HT1080 (cell line): Measurements from ENCODE around the gene TCERG1L. TPM values are rescaled to one million over a fixed set of nuclear protein-coding genes. Genes with fewer than 3 reads are reported as not detected.

Source experiments
- DNase-seq: peaks from one replicate; pipeline ENCODE4 v3.0.0-alpha.2; 2015; ENCODE audit warnings: low read depth
- total RNA-seq: library from RNA; depleted of rRNA; stranded (reverse); fragments of >200 nt; shearing (Covaris generic); gene quantifications from 2 replicates; pipeline ENCODE4 v1.2.3, GENCODE V29; 2014

The TCERG1L gene
- total RNA-seq, 1 experiment from 2014 or later, result not detected

DNA sequence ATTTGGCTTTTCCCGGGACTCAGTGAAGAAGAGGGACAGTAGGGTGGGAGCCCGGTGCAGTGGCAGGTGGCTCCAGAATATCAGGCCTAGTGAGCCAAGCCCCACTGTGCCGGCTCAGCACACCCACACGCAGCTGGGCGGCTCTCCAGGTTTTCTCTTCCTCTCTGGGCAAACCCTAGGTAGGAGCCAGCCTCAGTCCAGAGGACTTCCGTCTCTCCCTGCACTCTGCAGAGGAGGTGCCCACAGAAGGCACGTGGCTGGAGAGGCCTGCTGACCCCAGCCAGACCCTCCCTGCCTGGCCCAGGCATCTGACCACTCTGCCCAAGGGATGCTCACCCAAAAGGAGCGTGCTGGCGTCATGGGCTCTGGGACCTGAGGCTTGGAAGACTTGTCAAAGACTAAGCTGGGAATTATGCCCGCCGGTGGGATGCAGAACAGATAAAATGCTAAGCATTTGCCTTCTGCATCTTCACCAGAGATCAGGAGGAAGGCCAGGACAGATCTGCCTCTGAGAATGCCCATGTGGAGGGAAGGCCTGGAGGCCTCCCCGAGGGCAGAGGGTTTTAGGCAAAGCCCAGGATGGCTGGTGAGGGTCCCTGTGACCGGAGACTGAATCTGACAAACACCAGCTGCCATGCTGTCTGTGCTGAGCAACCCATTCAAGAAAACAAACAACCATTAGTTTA lies 40.2 kb downstream of the TCERG1L start:
- no peak for DNase-seq

DNA sequence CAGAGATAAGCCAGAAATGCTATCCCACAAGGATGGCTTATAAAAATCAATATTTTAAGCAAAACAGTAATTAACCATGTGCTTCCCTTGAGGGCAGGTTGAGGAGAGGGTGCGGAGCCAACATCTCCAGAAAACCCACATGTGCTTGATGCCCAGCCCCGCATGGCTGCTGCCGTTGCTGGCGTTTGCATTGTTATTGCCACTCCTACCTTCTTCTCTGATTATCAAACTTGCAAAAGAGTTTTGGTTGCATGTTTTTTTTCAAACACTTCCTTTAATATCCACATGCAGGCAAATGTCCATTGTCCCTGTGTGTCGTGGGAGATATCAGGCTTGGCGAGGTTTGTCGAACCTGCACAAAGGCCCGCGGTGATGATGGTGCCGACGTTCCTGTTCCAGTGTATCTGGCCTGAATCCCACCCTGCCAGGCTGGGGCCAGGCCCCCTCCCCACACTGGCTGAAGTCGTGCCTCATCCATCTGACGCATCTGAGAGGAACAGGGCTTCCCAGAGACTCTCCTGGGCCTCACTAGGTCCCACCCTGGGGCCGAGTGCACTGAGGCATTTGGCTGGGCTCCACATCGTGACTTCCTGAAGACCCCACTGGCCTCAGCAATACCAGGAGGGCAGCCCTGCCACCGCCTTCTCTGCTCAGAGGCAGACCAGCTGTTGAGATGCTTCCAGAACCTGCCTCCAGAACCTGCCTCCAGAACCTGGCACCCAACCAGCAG lies 40.9 kb downstream of the TCERG1L start:
- no peak for DNase-seq

DNA sequence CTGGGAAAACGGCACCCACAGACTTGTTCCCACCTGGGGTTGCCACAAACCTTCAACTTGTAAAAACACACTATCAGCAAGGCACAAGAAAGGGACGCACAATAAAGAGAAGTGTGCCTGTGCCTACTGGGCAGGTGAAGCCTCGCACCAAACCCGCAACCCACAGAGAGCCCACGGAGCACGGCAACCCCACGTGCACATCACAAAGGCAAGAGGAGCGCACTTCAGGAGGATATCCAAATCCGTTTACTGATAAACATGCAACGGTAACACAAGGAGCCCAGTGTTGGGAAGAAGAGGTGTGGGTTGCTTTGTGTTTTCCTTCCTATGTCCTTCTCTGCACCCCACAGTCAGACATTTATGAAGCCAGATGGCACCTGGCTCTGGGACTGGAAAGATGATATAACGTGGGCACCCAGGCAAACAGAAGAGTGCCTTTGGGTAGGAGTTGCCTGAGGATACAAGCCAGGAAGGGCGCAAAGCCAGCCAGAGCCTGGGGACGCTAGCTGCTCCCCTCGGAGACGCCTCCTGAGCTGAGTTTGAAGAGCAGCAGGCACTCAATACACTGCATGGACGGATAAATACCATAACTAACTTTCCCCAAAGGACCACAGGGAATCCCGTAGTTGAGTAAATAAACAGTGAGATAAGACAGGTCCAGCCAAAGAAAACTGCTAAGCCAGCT lies 41.6 kb downstream of the TCERG1L start:
- no peak for DNase-seq

DNA sequence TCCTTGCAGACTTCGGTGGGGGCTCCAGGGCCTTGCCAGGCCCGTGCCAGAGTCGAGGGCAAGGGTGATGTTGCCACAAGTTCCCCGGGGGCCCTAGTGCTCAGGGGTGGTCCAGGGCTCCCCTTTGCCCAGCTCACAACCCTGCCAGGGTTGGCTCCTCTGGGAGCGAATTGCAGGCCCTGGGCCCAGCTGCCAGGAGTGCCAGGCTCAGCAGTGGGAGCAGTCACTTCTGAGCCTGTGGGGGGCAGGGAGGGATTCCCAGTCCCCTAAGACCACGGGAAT lies 43.8 kb downstream of the TCERG1L start:
- DNase-seq, result no peak

DNA sequence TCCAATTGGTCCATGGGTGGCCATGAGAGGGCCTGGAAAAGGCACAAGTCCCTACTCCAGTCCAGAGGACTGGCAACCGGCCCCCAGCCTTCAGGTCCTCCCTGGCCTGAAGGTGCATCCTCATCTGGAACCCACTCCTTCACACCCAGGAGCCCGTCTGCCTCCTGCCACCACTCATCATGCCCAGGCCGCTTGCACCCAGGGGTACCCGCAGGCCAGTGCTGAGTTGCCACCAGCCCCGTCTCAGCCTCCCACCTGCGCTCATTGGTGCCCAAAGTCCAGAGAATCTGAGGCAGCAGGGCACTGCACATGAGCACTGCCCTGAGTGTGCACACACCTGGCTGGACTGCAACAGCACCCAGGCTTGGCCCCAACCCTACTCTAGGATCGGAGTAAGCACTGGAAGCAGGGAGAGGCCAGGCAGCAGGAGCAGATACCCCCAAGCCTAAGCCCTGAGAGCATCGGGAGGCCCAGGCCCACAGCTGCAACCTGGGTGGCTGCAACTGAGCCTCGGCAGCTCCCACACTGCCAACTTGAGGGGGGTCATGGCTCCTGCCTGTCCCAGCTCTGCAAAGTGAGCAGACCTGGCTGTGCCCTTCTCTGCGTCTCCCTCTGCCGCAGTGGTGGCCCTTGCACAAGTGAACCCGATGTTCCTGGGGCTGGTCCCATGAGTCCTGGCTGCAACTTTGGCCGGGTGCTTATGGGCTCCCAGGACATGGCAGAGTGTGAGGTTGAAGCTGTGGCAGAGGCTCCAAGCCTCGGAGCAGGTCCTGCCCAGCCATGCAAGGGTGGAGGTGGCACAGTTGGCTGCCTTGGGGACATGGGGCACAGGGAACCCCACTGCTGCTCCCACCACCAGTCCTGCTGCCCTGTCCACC lies 44.3 kb downstream of the TCERG1L start:
- no peak for DNase-seq

DNA sequence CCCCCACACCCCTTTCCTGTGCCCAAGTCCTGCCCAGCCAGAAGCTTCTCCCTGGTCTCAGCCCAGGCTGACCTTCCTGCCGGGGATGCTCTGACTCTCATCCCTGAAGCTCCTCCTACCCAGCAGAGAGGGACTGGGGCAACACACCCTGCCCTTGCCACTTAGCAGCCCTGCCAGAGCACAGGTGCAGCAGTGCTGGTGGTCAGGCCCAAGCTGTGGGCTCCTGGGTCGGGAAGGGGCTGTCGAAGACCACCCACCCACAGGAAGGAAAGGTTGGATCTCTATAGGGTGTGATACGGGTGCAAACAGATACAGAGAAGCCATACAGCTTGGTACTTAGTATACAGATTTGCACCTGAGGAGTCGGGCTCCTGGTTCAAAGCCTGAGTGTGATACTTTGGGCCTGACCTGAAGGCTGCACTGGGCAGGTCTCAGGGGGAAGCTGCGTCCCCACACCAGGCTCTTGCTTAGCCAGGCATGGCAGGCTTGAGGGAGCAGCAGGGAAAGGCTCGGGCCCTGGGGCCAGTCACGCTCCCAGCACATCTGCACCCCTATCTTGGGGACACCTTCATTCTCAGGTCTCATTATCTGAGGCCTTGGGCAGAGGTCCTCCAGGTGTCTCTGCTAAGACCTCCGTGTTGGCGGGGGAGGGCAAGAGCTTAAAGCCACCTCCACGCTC lies 47.3 kb downstream of the TCERG1L start:
- no peak for DNase-seq

DNA sequence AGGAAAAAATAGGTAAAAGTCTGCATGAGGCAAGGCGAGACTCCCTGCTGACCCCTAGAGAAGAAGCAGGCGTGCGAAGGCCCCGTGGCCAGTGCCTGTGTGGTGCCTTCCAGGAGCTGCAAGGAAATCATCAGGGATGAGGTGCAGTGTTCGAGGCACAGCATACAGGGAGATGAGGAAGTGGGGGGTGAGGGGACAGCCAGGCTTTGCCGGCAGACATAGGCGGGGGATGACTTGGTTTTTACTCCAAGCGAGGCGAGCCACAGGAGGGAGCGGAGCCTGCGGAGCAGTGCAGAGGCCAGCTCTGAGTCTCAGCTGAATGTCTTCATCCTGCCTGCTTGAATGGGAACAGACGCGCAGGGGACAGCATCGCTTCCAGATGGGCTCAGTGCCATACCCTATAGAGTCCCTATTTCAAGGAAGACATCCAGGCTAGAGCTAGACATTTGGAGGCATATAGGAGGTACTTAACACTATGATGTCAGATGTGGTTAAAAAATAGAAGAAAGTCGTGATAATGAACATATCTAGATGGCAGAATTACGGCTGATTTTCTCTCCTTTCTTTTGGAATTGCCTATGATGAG lies 49.5 kb downstream of the TCERG1L start:
- DNase-seq, result no peak

DNA sequence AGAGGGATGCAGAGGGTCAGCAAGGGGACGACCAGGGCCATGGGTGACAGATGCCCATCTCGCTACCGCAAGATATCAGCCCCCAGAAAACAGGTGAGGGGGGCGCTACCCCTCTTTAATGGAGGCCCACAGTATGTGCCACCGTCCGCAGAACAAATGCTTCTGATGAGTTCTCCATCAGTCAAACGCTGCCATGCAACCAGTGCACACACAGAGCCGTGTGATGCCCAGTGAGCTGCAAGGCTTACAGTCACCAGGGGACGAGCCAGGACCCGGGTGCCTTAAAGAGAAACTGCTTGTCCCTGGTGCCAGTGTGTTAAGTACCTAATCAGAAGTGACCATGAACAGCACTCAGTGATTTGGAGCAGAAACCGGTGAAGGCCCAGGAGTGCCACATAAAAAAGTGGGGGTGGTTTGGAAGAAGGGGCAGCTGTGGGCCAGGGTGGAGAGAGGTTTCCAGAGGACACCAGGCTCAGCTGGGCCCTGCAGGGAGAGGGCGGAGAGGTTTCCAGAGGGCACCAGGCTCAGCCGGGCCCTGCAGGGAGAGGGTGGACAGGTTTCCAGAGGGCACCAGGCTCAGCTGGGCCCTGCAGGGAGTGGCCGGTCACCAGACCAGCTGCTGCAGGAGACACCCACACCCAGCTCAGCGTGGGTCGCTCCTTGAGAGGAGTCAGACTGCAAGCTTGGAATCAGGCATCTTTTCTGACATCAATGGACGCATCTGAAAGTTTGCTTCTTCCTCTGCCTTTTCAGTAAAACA lies 50.9 kb downstream of the TCERG1L start:
- DNase-seq, result no peak

DNA sequence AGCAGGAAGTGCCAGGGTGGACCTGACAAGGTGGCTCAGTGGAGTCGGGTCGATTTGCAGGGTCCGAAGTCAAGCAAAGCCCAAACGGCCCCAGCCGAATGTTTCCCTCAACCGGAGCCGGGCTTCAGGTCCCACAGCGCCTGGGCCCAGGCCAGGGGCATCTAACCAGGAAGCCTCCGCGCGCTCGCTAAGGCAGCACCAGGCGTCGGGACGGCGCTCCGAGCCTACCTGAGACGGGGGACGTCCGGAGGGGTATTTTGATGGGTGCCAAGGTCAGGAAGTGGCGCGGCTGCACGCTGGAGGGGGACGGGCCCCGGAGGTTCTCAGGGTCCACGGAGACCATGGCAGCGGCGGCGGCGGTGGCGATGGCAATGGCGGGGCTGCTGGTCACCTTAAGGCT lies 51.5 kb downstream of the TCERG1L start:
- DNase-seq, result no peak

DNA sequence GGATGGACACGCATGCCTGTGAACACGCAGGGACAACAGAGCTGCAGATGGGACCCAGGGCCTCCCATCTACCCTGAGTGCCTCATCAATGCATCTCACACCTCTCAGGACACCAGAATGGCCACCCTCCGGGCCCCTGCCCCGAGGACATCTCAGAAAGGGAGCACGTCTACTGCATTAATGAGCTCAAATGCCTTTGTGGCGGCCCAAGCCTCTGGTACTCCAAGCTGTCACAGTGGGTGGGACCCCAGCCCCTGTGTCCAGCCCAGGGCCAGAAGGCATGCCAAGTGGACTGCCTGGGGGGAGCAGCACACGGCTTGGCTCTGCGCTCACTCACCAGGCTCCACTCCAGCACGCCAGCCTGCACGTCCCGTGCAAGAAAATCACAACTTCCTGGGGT lies 52.0 kb downstream of the TCERG1L start:
- DNase-seq, result no peak

DNA sequence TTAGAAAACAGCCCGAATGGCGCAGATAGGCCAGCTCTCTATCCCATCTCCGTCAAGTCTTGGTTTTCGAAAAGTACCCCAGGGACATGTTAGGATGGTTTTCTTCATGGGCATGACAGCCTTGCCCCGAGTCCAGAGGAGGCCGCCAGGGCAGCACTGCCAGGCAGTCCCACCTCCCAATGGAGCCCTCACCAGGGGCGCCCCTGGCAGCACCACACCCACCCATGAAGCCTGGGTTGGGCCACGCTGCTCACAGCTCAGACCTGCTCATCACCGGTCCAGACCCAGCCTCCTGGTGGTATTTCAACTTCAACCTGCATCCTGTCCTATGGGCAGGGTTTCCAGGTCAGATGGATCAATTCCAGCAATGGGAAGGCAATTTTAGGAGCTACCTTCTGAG lies 53.3 kb downstream of the TCERG1L start:
- no peak for DNase-seq

DNA sequence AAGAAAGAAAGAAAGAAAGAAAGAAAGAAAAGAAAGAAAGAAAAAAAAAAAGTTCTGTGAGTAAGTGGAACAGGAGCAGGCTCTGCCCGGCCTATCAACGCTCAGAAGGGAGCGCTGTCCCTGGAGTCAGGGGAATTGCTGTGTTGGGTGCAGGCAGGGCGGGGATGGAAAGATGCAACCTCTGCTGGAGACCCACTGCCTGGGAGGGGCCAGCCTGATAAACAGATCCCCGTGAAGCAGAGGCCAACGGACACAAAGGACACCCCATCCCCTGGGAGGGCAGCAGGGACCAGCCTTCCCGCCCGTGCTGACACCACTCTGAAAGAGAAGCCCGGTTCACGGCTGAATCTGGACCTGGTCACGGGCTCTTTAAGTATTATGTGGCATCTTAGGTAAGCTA lies 54.5 kb downstream of the TCERG1L start:
- no peak for DNase-seq

DNA sequence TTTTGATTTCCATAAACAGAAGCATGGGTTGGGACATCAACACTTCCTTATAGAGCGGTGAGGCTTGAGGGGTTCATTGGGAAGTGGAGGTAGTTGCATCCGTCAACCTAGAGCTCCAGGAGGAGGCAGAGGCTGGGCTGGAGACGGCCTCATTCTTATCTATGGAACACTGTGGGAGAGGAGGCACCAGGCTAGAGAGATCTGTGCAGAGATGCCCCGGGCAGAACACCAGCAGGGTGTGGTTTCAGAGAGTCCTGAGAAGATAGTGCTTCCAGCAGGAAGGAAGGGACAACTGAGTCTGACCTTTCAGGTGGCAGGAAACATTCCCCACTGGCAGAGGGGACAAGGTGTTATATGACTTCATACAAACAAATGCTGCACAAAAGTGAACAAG lies 56.7 kb downstream of the TCERG1L start:
- DNase-seq, result no peak

DNA sequence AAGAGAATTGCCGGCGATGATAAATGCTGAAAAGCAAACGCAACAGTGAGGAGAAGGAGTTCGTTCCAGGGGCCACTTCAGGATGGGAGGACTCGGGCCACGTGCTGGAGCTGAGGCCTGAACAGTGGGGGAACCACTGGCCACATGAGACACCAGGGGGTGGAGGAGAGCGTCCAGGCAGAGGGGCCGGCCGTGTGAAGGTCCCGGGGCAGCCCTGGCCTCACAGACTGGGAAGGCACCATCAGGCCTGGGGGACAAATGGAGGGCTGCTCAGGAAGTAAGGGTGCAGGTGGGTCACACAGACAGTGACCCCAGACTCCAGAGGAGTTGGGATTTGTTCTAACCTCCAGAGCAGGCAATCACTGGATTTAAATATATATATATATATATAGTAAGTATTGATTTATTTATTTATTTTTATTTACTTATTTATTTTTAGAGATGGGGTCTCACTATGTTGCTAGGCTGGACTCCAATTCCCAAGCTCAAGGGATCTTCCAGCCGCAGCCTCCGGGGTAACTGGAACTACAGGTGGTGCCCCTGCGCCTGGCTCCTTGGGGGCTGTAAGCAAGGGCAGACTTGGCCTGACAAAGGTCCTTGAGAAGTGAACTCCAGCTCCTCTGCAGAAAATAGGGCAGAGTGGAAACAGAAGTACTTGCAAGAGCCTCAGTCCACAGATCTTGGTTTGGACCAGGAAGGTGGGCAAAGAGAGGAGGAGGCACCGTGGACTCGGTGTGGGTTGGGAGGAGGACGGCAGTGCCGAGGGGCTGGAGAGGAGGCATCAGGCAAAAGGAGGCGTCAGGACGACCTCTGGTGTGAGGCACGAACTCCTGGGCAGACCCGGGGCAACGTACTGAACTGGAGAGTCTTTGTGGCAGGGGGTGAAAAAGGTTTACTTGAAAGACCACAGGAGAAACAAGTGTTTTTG lies 57.3 kb downstream of the TCERG1L start:
- DNase-seq, result no peak

DNA sequence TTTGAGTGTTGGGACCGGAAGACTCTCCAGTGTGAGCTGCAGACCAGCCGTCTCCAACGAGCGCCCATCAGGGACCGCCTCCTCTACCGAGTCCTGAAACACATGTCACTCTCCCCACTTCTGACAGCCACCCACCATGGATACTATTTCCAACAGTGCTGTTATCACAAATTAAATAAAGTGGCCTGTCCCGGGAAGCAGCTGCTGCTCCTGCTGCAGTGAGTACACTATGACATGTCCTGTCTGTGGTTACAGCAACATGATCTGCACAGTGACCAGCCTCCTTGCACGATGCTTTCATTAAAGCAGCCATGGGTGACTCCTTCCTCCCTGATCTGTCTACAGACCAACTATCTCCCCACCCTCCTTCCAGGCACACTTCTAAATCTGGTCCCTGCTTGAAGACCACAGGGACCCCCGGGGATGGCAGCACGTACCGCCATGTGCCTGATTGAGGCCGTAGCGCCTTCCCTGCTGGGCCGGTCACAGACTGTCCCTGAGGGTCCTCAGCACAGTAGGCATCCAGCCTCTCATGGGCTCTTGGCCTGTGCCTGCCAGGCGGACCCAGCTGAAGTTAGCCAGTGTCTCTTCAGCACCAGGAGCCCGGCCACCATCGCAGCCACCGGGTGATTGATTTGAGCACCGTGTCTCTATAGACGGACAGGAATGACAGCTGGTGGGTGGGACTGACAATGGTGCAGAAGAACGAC lies 58.8 kb downstream of the TCERG1L start:
- no peak for DNase-seq

DNA sequence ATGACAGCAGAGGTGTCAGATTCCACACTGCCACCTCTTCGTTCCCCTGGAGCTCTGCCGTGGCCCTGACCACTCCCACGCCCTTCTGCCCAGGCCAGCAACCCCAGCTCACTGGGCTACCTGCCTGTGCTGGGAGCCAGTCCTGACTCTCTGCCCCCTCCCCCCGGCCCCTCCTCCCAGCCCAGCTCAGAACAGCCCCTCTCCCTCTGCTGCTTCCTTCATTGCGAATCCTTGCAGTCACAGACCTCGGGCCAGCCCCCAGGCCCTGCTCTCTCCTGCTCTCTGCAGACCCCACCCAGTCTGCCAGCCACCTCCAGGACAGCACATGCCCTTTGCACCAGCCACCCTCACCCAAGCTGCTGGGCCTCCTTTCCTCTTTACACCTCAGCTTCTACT lies 60.4 kb downstream of the TCERG1L start:
- DNase-seq, result no peak

DNA sequence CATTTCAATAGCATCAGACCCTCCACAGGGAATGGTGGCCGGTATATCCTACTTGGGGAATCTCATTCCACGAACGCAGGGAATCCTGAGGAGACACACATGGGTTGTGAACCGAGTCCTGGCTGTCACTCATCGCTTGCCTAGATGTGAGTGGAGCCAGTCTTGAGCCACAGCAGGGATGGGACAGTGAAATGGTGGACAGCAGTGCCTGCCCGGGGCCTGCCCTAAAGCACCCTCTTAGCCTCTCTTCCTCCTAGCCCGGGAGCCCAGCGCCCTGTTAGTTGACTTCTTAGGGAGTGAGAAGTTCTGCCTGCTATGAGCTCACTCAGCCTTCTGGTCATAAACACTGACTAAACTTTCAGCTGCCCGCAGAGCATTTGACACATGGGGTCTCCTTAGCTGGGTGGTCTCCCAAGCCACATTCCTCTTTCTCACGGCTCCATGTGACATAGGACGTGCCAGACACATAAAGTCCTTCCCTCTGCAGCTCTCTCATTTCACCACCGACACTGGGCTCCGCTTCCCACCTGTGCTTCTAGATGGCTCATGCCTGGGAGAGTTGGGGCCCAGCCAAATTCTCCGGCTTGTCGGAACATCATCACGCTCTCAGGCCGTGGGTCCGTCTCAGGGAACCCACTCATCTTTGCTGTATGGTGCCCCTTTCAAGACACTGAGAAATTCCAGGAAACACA lies 60.9 kb downstream of the TCERG1L start:
- DNase-seq, result no peak

DNA sequence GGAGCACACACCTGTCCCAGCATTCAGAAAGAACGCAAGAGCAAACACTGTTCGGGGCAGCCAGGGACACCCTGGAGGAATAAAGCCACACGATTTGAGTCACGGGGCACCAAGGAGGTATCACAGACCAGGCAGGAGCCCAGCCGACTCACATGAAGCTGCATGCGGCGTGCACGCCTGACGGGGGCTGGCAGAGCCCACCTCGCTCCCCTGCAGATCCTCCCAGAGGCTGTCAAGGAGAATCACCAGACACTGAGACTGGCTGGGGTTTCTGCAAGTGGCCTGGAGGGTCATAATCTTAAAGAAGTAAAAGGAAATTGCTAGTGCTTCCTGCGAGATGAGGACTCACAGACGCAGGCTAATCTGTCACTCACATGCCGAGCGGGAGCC lies 61.6 kb downstream of the TCERG1L start:
- no peak for DNase-seq
